ENCODE data around the gene RASGRF1.

RASGRF1 gene

GRCh38 chr15:79023918-79024317 is 66.7 kb downstream of the RASGRF1 start:
- H3K4me3 ChIP-seq (ENCODE audit: low read depth, low read length) = no peak overlapping the region
- TF ChIP-seq CTCF (IDR thresholded peaks at IDR 0.05; ENCODE audit: low read depth, low read length, missing control alignments) = no peak
- in situ Hi-C loops (cut with HindIII; ENCODE audit: low sequenced_read_pairs) = no loop called here
- DNase-seq (ENCODE audit: low read depth) = no peak

DNA sequence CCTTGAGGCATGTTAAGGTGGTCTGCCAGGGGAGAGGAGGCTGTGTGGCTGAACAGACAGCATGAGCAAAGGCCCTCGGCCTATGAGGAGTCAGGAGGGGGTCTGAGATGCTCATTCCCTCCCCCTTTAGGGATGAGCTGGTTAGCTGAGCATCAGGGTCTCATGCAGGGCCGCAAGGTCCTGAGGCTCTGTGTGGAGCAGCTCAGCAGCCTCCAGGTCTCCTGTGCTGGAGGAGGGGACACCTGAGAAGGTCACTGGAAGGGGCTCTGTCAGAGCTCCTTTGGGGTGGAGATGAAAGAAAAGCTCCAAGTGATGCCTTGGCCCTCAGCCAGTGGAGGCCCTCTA is 67.1 kb downstream of the RASGRF1 start:
- no peak for DNase-seq (ENCODE audit: low read depth)
- in situ Hi-C loops (cut with HindIII; ENCODE audit: low sequenced_read_pairs) = no loop called here
- TF ChIP-seq CTCF (IDR thresholded peaks at IDR 0.05; ENCODE audit: low read depth, low read length, missing control alignments) = no peak
- no peak overlapping the region for H3K4me3 ChIP-seq (ENCODE audit: low read depth, low read length)

- no peak for DNase-seq (ENCODE audit: low read depth)
- TF ChIP-seq CTCF (IDR thresholded peaks at IDR 0.05; ENCODE audit: low read depth, low read length, missing control alignments) = no peak
- no peak overlapping the region for H3K4me3 ChIP-seq (ENCODE audit: low read depth, low read length)
- in situ Hi-C loops (cut with HindIII; ENCODE audit: low sequenced_read_pairs) = no loop called here
Measured at GRCh38 chr15:79018960-79019359, 71.6 kb downstream of the RASGRF1 start.

- no peak for TF ChIP-seq CTCF (IDR thresholded peaks at IDR 0.05; ENCODE audit: low read depth, low read length, missing control alignments)
- in situ Hi-C loops (cut with HindIII; ENCODE audit: low sequenced_read_pairs) = no loop called here
- DNase-seq (ENCODE audit: low read depth) = no peak
- H3K4me3 ChIP-seq (ENCODE audit: low read depth, low read length) = no peak overlapping the region
Measured at GRCh38 chr15:79017953-79018352, 72.6 kb downstream of the RASGRF1 start.

DNA sequence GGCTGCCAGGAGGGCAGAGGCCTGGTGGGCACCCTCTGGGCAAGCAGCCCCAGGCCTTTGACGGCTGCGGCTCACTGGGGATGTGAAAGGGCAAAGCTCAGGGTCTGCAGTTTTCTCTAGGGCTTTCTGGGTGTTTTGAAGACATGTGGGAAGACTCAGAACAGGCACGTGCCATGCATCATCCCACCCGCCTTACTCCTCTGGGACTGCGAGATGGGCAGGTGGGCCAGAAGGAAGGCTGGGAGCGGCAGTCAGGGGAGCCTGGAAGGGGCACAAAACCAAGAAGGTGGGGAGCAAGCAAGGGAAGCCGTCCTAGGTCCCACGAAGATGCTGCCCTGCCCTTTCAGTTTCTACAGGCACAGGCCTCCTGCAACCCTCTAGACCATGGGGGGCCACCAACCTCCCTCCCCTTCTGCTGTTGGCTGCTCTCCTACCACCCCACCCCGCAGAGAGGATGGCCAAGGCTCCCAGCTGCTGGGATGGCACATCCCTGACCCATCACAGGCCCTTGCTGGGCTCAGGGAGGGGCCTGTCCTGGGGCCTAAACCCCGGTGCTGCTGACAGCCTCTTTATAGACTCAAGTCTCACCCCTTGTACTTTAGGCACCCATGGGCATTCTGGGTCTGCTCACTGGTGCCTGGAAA is 73.9 kb downstream of the RASGRF1 start:
- no peak for DNase-seq (ENCODE audit: low read depth)
- in situ Hi-C loops (cut with HindIII; ENCODE audit: low sequenced_read_pairs) = no loop called here
- no peak overlapping the region for H3K4me3 ChIP-seq (ENCODE audit: low read depth, low read length)
- TF ChIP-seq CTCF (IDR thresholded peaks at IDR 0.05; ENCODE audit: low read depth, low read length, missing control alignments) = no peak

GRCh38 chr15:79015416-79015815 is 75.2 kb downstream of the RASGRF1 start:
- no peak for DNase-seq (ENCODE audit: low read depth)
- in situ Hi-C loops (cut with HindIII; ENCODE audit: low sequenced_read_pairs) = no loop called here
- no peak overlapping the region for H3K4me3 ChIP-seq (ENCODE audit: low read depth, low read length)
- no peak for TF ChIP-seq CTCF (IDR thresholded peaks at IDR 0.05; ENCODE audit: low read depth, low read length, missing control alignments)

DNA sequence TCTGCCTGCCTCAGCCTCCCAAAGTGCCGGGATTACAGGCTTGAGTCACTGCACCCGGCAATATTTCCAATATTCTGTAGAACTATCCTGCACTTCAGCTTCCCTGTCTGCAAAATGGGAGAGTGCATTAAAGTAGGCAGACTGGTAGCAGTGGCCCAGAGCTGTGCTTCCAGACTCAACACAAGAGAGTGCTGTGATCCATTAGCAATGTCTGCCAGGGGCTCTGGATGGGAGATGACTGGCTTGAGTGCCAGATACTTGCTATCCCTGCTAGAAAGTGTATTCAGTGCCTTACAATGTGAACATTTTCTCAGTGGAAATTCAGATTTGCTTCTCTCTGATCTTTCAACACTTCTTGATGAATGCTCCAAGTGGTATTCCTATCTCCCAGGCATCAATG is 80.3 kb downstream of the RASGRF1 start:
- no peak for DNase-seq (ENCODE audit: low read depth)
- H3K4me3 ChIP-seq (ENCODE audit: low read depth, low read length) = no peak overlapping the region
- no peak for TF ChIP-seq CTCF (IDR thresholded peaks at IDR 0.05; ENCODE audit: low read depth, low read length, missing control alignments)
- in situ Hi-C loops (cut with HindIII; ENCODE audit: low sequenced_read_pairs) = no loop called here

Data from astrocyte of the cerebellum (primary cell).